ENCODE measurements around the gene TMEM38B.
"Not testable (repeated sequence)": the region's sequence is repeated elsewhere in the genome, so short reads cannot be mapped to it uniquely, and the experiment has no call there.

TMEM38B gene

GRCh38 chr9:105725370-105725769, 31.0 kb downstream of the TMEM38B start:
- DNase-seq = no peak

DNA sequence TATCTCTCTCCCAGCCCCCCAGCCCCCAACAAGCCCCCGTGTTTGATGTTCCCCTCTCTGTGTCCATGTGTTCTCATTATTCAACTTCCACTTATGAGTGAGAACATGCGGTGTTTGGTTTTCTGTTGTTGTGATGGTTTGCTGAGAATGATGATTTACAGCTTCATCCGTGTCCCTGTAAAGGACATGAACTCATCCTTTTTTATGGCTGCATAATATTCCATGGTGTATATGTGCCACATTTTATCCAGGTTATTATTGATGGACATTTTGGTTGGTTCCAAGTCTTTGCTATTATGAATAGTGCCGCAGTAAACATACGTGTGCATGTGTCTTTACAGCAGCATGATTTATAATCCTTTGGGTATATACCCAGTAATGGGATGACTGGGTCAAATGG, 33.9 kb downstream of the TMEM38B start:
- not testable (repeated sequence) for DNase-seq

- DNase-seq = not testable (repeated sequence)
Observed at GRCh38 chr9:105731420-105731819, 37.1 kb downstream of the TMEM38B start.

DNA sequence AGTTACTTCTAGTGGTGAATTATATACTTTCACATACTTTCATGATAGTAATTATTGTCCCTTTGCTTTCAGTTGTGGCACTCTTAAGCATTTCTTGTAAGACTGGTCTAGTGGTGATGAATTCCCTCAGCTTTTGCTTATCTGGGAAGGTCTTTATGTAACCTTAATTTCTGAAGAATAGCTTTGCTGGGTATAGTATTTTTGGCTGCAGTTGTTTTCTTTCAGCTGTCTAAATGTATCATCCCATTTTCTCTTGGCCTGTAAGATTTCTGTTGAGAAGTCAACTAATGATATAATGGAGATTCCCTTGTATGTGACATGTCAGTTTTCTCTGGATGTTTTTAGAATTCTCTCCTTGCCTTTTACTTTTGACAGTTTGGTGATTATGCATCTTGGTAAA, 41.0 kb downstream of the TMEM38B start:
- no peak for DNase-seq

DNA sequence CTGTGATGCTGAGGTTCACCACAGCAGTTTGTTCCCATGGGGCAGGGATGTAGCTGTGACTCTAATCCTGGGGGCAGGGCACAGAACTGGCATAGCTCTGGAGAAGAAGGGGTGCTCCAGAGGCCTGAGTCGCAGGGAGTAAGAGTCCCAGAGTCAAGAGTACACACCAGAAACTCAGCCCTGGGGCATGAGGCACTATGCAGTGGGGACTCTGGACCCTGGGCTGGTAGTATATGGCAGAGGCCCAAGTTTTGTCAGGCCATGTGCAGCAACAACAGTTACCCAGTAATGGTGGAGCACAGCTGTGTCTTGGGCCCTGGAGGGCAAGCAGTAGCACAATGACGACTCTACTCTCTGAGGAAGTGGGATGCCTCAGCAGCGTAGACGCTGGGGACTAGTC, 42.9 kb downstream of the TMEM38B start:
- DNase-seq = no peak

DNA sequence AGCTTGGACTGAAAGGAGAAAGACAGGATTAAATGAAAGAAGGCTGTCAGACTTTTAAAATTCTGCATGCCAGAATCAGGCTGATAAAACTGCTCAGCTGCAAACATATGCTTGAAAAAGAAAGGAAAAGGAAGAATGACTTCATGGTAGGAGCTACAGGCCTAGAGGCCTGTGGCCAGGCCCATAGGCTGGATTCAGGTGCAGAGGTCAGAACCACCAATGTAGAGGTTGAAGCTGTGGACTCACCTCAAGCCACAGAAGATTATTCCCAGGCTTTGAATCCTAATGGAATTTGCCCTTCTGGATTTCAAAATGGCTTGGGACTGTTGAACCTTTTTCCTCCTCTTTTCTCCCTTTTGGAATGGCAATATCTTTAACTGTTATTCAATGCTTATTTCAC, 47.7 kb downstream of the TMEM38B start:
- no peak for DNase-seq

DNA sequence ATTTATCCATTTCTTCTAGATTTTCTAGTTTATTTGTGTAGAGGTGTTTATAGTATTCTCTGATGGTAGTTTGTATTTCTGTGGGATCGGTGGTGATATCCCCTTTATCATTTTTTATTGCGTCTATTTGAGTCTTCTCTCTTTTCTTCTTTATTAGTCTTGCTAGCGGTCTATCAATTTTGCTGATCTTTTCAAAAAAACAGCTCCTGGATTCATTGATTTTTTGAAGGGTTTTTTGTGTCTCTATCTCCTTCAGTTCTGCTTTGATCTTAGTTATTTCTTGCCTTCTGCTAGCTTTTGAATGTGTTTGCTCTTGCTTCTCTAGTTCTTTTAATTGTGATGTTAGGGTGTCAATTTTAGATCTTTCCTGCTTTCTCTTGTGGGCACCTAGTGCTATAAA, 53.0 kb downstream of the TMEM38B start:
- DNase-seq = not testable (repeated sequence)

GRCh38 chr9:105751761-105752160, 57.4 kb downstream of the TMEM38B start:
- no peak for DNase-seq

DNA sequence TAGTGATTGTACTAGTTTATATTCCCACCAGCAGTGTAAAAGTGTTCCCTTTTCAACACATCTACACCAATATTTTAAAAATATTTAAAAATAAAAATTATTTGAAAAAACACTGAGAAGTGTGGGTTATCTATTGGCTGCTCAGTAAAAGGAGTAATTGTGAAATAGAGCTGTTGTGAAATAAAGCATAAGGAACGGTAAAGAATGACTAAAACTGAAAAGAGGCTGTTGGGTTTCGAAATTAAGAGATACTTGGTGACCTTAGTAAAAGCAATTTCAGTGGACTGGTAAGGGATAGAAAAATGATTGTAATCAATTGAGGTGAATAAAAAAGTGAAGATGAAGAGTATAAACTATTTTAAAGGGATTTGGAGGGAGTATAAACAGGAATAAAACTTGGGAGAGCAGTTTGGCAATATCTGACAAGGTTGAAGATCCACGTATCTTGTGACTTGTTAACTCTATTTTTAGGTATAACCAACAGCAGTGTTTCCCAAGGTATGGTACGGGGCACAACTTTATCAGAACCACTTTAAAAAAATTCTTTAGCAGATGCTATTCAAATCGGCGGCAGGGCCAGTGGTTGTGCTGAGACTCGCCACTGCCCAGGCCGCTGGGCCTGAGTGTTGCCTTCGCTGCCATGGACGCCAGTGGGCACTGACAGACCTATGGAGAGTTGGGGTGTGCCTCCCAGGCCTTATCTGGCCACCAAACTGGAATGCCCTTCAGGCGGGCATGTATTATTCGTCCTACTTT, 63.3 kb downstream of the TMEM38B start:
- DNase-seq = no peak

DNA sequence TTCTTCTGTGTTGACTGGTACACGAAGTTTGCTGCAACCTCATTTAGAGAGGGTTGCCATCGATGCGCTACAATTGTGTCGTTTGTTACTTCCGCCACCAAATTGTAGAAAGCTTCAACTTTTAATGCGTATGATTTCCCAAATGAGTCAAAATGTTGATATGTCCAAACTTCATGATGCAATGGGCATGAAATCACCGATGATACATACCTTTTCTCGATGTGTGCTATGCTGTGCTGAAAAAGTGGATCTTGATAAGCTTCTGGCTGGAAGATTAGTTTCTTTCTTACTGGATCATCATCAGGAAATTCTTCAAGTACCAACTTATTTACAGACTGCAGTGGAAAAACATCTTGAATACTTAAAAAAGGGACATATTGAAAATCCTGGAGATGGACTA, 65.7 kb downstream of the TMEM38B start:
- no peak for DNase-seq

DNA sequence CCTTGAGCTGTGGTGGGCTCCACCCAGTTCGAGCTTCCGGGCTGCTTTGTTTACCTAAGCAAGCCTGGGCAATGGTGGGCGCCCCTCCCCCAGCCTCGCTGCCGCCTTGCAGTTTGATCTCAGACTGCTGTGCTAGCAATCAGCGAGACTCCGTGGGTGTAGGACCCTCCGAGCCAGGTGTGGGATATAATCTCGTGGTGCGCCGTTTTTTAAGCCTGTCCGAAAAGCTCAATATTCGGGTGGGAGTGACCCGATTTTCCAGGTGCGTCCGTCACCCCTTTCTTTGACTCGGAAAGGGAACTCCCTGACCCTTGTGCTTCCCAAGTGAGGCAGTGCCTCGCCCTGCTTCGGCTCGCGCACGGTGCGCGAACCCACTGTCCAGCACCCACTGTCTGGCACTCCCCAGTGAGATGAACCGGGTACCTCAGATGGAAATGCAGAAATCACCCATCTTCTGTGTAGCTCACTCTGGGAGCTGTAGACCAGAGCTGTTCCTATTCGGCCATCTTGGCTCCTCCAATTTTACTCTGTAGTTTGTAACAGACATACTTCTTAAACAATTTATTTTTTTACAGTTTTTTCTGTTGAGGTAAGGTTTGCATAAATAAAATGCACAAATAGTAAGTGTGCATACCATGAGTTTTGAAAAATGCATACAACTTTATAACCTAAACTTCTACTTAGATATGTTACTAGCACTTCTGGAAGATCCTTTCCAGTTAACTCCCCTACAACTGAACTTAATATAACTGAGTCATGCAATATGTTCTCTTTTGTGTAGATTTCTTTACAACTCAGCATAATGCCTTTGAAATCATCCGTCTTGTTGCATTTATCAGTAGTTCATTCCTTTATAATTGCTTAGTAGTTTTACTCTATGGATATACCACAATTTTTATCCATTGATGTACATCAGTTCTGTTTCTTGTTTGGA, 88.5 kb downstream of the TMEM38B start:
- not testable (repeated sequence) for DNase-seq

GRCh38 chr9:105783495-105783872, 89.1 kb downstream of the TMEM38B start:
- not testable (repeated sequence) for DNase-seq

DNA sequence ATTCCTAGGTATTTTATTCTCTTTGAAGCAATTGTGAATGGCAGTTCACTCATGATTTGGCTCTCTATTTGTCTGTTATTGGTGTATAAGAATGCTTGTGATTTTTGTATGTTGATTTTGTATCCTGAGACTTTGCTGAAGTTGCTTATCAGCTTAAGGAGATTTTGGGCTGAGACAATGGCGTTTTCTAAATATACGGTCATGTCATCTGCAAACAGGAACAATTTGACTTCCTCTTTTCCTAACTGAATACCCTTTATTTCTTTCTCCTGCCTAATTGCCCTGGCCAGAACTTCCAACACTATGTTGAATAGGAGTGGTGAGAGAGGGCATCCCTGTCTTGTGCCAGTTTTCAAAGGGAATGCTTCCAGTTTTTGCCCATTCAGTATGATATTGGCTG, 92.5 kb downstream of the TMEM38B start:
- not testable (repeated sequence) for DNase-seq

DNA sequence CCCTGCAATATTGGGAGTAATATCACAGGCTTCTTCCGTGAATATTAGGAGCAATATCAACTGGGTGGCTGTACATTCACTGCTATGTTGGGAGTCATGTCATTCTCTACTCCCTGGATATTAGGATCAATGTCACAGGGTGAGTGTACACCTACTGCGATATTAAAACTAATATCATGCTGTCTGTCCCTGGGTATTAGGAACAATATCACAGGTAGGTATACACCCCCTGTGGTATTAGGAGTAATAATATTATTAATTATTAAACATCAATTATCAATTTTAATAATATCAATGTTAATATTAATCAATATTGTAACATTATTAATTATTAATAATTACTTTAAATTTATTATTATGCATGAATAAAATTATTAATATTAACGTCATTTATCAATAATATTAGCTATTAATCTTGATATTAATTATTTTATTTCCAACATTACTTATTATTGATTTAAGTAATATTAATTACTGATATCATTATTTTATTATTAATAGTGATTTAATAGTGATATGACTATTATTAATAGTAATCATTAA, 121.9 kb downstream of the TMEM38B start:
- no peak for DNase-seq

DNA sequence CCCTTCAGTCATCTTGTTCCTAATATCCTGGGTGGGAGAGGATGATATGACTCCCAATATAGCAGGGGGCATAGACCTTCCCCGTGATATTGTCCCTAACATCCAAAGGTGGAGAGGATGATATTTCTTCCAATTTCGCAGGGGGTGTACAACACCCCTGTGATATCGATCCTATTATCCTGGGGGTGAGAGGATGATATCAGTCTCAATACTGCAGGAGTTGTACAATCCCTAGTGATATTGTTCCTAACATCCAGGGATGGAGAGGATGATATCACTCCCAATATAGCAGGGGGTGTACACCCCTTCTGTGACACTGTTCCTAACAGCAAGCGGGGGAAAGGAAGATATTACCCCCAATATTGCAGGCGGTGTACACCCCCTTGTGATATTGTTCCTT, 122.6 kb downstream of the TMEM38B start:
- DNase-seq = no peak

DNA sequence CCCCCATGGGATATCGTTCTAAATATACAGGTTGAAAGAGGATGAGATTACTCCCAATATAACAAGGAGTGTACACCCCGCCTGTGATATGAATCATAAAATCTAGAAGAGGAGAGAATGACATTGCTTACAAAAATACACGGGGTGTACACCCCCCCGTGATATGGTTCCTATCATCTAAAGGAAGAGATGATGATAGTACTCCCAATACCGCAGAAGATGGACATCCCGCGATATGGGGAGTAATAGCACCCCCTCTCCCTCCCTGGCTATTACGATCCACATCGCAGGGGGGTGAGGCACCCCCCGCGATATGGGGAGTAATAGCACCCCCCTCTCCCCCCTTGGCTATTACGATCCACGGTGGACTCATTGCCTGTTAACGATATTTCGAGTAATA, 124.6 kb downstream of the TMEM38B start:
- no peak for DNase-seq

GRCh38 chr9:105822814-105823213, 128.5 kb downstream of the TMEM38B start:
- DNase-seq = no peak

Data from NCI-H1417 (cell line).